ENCODE data around the gene RBM17. TPM values are rescaled to one million over a fixed set of nuclear protein-coding genes. Genes with fewer than 3 reads are reported as not detected.

Gene RBM17
- total RNA-seq, 2 donors from 2014 or later = 40.5 to 59.2 TPM

- intact Hi-C loops (cut with DNase I) = no loop called here
Observed at GRCh38 chr10:6112893-6113292, 24.1 kb downstream of the RBM17 start.

GRCh38 chr10:6114299-6114698 lies 25.5 kb downstream of the RBM17 start:
- TF ChIP-seq POLR2AphosphoS5 (IDR thresholded peaks at IDR 0.05) (no peak), POLR2A (IDR thresholded peaks at IDR 0.05) (no peak), CTCF (IDR thresholded peaks at IDR 0.05) (no peak)
- WGBS = 91% methylated on average over 4 of the region's 4 CpGs
- intact Hi-C loops (cut with DNase I) = no loop called here
- Histone ChIP-seq H3K9me3 (no peaks in the 10 kb centered on the region), H3K4me1 (replicated peaks) (no peaks in the 10 kb centered on the region), H3K36me3 (peaks cover 0 to 4% of the 10 kb centered on the region in 2 donors), H3K4me3 (no peak overlapping the region), H3K27me3 (replicated peaks; ENCODE audit: insufficient read depth) (no peaks in the 10 kb centered on the region), H3K27ac (no peak overlapping the region)
- DNase-seq (ENCODE audit: low spot score) = no peak

More at GRCh38 chr10:6112893-6113292, 24.1 kb downstream of the RBM17 start:
- H3K9me3 ChIP-seq = no peaks in the 10 kb centered on the region
- H3K4me1 ChIP-seq (replicated peaks) = no peaks in the 10 kb centered on the region
- TF ChIP-seq POLR2AphosphoS5 (IDR thresholded peaks at IDR 0.05) (no peak), CTCF (IDR thresholded peaks at IDR 0.05) (no peak), POLR2A (IDR thresholded peaks at IDR 0.05) (no peak)
- H3K4me3 ChIP-seq = no peak overlapping the region
- WGBS = 78% methylated on average over 6 of the region's 6 CpGs
- H3K36me3 ChIP-seq = peaks cover 0 to 4% of the 10 kb centered on the region in 2 donors
- no peak for DNase-seq (ENCODE audit: low spot score)
- no peak overlapping the region for H3K27ac ChIP-seq
- no peaks in the 10 kb centered on the region for H3K27me3 ChIP-seq (replicated peaks; ENCODE audit: insufficient read depth)

GRCh38 chr10:6114805-6115341 lies 26.0 kb downstream of the RBM17 start:
- DNase-seq (ENCODE audit: low spot score) = no peak
- Histone ChIP-seq H3K4me1 (replicated peaks) (no peaks in the 10 kb centered on the region), H3K27me3 (replicated peaks; ENCODE audit: insufficient read depth) (no peaks in the 10 kb centered on the region), H3K9me3 (no peaks in the 10 kb centered on the region), H3K27ac (no peak overlapping the region), H3K4me3 (no peak overlapping the region), H3K36me3 (peaks cover 0 to 4% of the 10 kb centered on the region in 2 donors)
- WGBS = 64% methylated on average over 4 of the region's 4 CpGs
- intact Hi-C loops (cut with DNase I) = no loop called here
- TF ChIP-seq CTCF (IDR thresholded peaks at IDR 0.05) = no peak
- no peak for TF ChIP-seq POLR2AphosphoS5 (IDR thresholded peaks at IDR 0.05)
- no peak for TF ChIP-seq POLR2A (IDR thresholded peaks at IDR 0.05)

GRCh38 chr10:6115411-6115810 lies 26.6 kb downstream of the RBM17 start:
- no peak overlapping the region for H3K4me3 ChIP-seq
- no peaks in the 10 kb centered on the region for H3K27me3 ChIP-seq (replicated peaks; ENCODE audit: insufficient read depth)
- WGBS = 79% methylated on average over 4 of the region's 4 CpGs
- TF ChIP-seq CTCF (IDR thresholded peaks at IDR 0.05) = no peak
- TF ChIP-seq POLR2A (IDR thresholded peaks at IDR 0.05) = no peak
- no peak for TF ChIP-seq POLR2AphosphoS5 (IDR thresholded peaks at IDR 0.05)
- H3K36me3 ChIP-seq = peaks cover 0 to 4% of the 10 kb centered on the region in 2 donors
- no peaks in the 10 kb centered on the region for H3K4me1 ChIP-seq (replicated peaks)
- H3K9me3 ChIP-seq = no peaks in the 10 kb centered on the region
- no peak overlapping the region for H3K27ac ChIP-seq
- intact Hi-C loops (cut with DNase I) = no loop called here
- DNase-seq (ENCODE audit: low spot score) = no peak

GRCh38 chr10:6115824-6116350 lies 27.1 kb downstream of the RBM17 start:
- Histone ChIP-seq H3K4me1 (replicated peaks) (no peaks in the 10 kb centered on the region), H3K36me3 (peaks cover 0 to 4% of the 10 kb centered on the region in 2 donors), H3K9me3 (no peaks in the 10 kb centered on the region), H3K27me3 (replicated peaks; ENCODE audit: insufficient read depth) (no peaks in the 10 kb centered on the region), H3K27ac (no peak overlapping the region), H3K4me3 (no peak overlapping the region)
- TF ChIP-seq POLR2A (IDR thresholded peaks at IDR 0.05) (no peak), CTCF (IDR thresholded peaks at IDR 0.05) (no peak), POLR2AphosphoS5 (IDR thresholded peaks at IDR 0.05) (no peak)
- WGBS = 70% methylated on average over 3 of the region's 3 CpGs
- DNase-seq (ENCODE audit: low spot score) = no peak
- intact Hi-C loops (cut with DNase I) = no loop called here
